Activated CD8-positive, alpha-beta T cell treated with anti-CD3 and anti-CD28 coated beads, Interleukin-2, amount 10 ng/mL, durations not matched to agents 7 days and 5 days (primary cell): ENCODE measurements around the gene CELA2A. TPM values are rescaled to one million over a fixed set of nuclear protein-coding genes. Genes with fewer than 3 reads are reported as not detected.

ENCODE experiments used
- ATAC-seq: fragments of 150-1000 bp; cut with Tn5 transposase; one replicate; pipeline ENCODE4 v1.10.0; 2021; ENCODE audit warnings: moderate library complexity
- CTCF ChIA-PET: fragments of 350-600 bp; sonication (Branson Sonifier 250); formaldehyde crosslinking; loops from one replicate; lab custom pipeline; 2021; ENCODE audit warnings: antibody characterized with exemption; lab: Charles Lee
- POLR2A ChIA-PET: fragments of 350-600 bp; sonication (Branson Sonifier 250); formaldehyde crosslinking; loops from one replicate; lab custom pipeline; 2021; ENCODE audit warnings: antibody characterized with exemption; lab: Charles Lee
- DNase-seq: peaks from one replicate; pipeline ENCODE4 v3.0.0-alpha.2; 2020
- H3K27ac Mint-ChIP-seq: one replicate; pipeline ENCODE4 v1.8.0; 2021; ENCODE audit warnings: mild to moderate bottlenecking, mixed read lengths
- H3K27me3 Mint-ChIP-seq: one replicate; pipeline ENCODE4 v1.8.0; 2021; ENCODE audit warnings: low read depth, mixed read lengths
- H3K36me3 Mint-ChIP-seq: one replicate; pipeline ENCODE4 v1.8.0; 2021; ENCODE audit warnings: low read depth, mixed read lengths
- H3K4me1 Mint-ChIP-seq: one replicate; pipeline ENCODE4 v1.8.0; 2021; ENCODE audit warnings: low read depth, mixed read lengths
- H3K4me3 Mint-ChIP-seq: one replicate; pipeline ENCODE4 v1.8.0; 2021; ENCODE audit warnings: mild to moderate bottlenecking, mixed read lengths
- H3K9me3 Mint-ChIP-seq: one replicate; pipeline ENCODE4 v1.8.0; 2022; ENCODE audit warnings: mixed read lengths; ENCODE audit not compliant: insufficient read depth
- total RNA-seq, 2 experiments: library from RNA; stranded (reverse); gene quantifications; one replicate each; pipeline ENCODE4 v1.2.3, GENCODE V29; 2021

The CELA2A gene
- total RNA-seq, 2 experiments from 2014 or later: not detected

DNA sequence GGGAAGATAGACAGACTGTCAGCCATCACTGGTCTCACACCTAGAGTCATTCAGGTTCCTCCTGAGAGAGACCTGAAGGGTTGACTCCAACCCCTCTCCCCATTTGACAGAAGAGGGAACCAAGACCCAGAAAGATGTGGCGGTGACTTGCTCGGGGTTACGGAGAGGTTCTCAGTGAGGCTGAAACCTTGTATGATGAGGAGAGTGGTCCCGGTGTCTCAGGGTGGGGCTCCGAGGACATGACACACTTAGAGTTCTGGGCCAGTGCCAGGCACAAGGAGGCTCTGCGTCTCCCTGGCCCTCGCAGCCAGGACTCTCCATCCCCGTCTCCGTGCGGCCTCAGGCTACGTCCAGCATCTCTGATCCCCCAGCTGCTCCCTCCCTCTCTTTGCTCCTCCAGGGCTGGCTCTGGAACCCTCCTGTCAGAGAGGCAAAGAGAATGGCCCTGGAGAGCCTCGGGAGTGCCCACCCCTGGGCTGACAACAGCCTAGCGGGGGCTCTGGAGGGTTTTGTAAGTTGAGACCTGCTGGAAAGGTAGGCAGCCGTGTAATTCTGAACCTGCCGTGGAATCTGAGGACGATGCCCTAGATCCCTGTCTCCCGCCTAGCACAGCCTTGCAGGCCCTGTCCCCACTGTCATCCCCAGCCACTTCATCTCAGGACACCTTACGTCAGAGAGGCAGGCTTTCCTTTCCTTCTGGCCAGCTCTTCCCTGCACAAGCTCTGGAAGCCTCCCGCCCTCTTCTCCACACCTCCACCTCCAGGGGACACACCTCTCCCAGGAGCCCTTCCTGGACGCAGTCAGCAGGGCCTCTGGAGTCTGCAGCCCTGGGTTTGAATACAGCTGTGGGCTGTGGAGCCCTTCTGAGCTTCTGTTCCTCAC is 42.7 kb upstream of the CELA2A start:
- H3K4me1 Mint-ChIP-seq: peaks cover 71% of the 10 kb centered on the region
- ATAC-seq (no peak), DNase-seq (no peak)
- peaks cover 5% of the 10 kb centered on the region for H3K27me3 Mint-ChIP-seq
- no peaks in the 10 kb centered on the region for H3K9me3 Mint-ChIP-seq
- ChIA-PET CTCF (interaction anchor here (0.7 kb wide), 1 partner anchor 17 kb away, joined by 3 read pairs; no protein-coding TSS in a partner anchor), POLR2A (no interaction called here)
- peaks cover 47% of the 10 kb centered on the region for H3K36me3 Mint-ChIP-seq
- H3K27ac Mint-ChIP-seq: peak overlapping the region; percentile 64
- no peak overlapping the region for H3K4me3 Mint-ChIP-seq

- Mint-ChIP-seq H3K36me3 (peaks cover 47% of the 10 kb centered on the region), H3K9me3 (no peaks in the 10 kb centered on the region), H3K4me3 (no peak overlapping the region), H3K27me3 (no peaks in the 10 kb centered on the region), H3K4me1 (peaks cover 67% of the 10 kb centered on the region), H3K27ac (no peak overlapping the region)
- CTCF ChIA-PET: interaction anchor here (0.7 to 1.5 kb wide), 2 partner anchors 16 to 91 kb away, joined by 3 to 4 read pairs; no protein-coding TSS in a partner anchor
- POLR2A ChIA-PET: no interaction called here
- ATAC-seq: no peak
- DNase-seq: no peak
Measured at GRCh38 chr1:15414445-15414983, 42.0 kb upstream of the CELA2A start.

- CTCF ChIA-PET: interaction anchor here (0.7 to 3.6 kb wide), 4 partner anchors 9 to 94 kb away, joined by 3 to 13 read pairs (median 8); no protein-coding TSS in a partner anchor
- POLR2A ChIA-PET: interaction anchor here (0.5 kb wide), 1 partner anchor 81 kb away, joined by 5 read pairs; no protein-coding TSS in a partner anchor
- Mint-ChIP-seq H3K36me3 (peaks cover 50% of the 10 kb centered on the region), H3K9me3 (no peaks in the 10 kb centered on the region), H3K27ac (peak overlapping the region; percentile 62), H3K27me3 (no peaks in the 10 kb centered on the region), H3K4me1 (peaks cover 55% of the 10 kb centered on the region), H3K4me3 (peak overlapping the region; percentile 43)
- DNase-seq (peak; percentile 64), ATAC-seq (peak; percentile 64)
Measured at GRCh38 chr1:15417059-15417934, 39.2 kb upstream of the CELA2A start.

DNA sequence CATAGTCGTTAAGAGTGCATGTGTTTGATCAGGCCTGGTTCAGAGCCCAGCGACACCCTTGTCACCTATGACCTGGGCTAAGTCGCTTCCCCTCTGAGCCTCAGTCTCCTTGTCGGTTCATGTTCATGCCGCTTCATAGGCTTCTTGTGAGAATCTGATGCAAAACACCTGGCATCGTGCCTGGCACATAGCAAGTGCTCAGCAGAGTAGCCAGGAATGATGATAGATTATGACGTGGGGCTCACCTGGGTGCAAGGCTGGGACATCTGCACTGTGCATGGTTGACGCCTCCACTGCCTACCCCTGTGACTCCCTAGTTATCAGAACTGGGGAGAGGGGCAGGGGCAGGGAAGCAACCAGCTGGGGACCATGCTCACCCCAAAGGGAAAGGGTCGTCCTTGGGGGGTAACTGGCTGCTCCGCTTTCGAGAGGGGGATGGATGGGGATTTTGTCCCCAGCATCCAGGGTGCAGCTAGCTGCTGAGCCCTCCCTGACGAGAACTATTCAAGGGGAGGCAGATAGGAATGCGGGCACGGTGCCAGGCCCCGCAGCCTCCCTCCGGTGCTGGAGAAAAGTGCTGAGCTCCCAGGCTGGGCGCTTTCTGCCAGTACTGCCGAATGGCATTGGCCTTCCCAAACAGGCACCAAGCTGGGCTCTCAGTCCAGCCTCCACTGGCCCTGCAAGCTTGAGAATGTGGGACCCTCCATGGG is 37.6 kb upstream of the CELA2A start:
- no peak for ATAC-seq
- Mint-ChIP-seq H3K4me3 (no peak overlapping the region), H3K4me1 (peaks cover 49% of the 10 kb centered on the region), H3K36me3 (peaks cover 39% of the 10 kb centered on the region), H3K9me3 (no peaks in the 10 kb centered on the region), H3K27me3 (no peaks in the 10 kb centered on the region), H3K27ac (no peak overlapping the region)
- CTCF ChIA-PET: interaction anchor here (0.7 to 3.6 kb wide), 2 partner anchors 13 to 96 kb away, joined by 3 to 13 read pairs; no protein-coding TSS in a partner anchor
- POLR2A ChIA-PET: no interaction called here
- no peak for DNase-seq

GRCh38 chr1:15420853-15421465 is 35.6 kb upstream of the CELA2A start:
- POLR2A ChIA-PET: no interaction called here
- H3K27me3 Mint-ChIP-seq: no peaks in the 10 kb centered on the region
- H3K27ac Mint-ChIP-seq: no peak overlapping the region
- no peak for DNase-seq
- H3K4me3 Mint-ChIP-seq: no peak overlapping the region
- no peak for ATAC-seq
- H3K36me3 Mint-ChIP-seq: peaks cover 25% of the 10 kb centered on the region
- peaks cover 43% of the 10 kb centered on the region for H3K4me1 Mint-ChIP-seq
- no peaks in the 10 kb centered on the region for H3K9me3 Mint-ChIP-seq
- CTCF ChIA-PET: interaction anchor here (1.5 kb wide), 1 partner anchor 10 kb away, joined by 7 read pairs; no protein-coding TSS in a partner anchor

DNA sequence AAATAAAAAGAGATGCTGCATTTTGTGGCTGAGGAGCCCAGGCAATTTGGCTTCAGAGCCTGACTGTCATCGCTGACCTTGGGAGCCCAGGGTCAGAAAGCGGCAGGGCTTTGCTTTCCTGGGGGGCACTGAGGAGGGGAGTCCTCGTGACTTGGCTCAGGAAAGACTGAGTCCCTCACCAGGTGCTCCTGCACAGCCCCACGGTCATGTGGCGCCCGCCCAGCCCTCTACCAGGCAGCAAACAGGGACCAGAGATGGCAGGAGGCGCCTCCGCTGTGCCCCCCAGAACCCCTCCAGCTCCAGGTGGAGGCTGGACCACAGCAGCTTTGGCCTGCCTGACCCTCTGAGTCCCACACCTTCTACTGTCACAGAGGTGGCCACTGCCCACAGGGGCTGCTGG is 33.7 kb upstream of the CELA2A start:
- ChIA-PET POLR2A (no interaction called here), CTCF (interaction anchor here (1.1 to 3.7 kb wide), 3 partner anchors 9 to 100 kb away, joined by 3 to 12 read pairs (median 5); no protein-coding TSS in a partner anchor)
- H3K27me3 Mint-ChIP-seq: no peaks in the 10 kb centered on the region
- ATAC-seq: no peak
- H3K36me3 Mint-ChIP-seq: peaks cover 31% of the 10 kb centered on the region
- no peak overlapping the region for H3K4me3 Mint-ChIP-seq
- no peaks in the 10 kb centered on the region for H3K9me3 Mint-ChIP-seq
- H3K4me1 Mint-ChIP-seq: peaks cover 31% of the 10 kb centered on the region
- DNase-seq: no peak
- no peak overlapping the region for H3K27ac Mint-ChIP-seq

DNA sequence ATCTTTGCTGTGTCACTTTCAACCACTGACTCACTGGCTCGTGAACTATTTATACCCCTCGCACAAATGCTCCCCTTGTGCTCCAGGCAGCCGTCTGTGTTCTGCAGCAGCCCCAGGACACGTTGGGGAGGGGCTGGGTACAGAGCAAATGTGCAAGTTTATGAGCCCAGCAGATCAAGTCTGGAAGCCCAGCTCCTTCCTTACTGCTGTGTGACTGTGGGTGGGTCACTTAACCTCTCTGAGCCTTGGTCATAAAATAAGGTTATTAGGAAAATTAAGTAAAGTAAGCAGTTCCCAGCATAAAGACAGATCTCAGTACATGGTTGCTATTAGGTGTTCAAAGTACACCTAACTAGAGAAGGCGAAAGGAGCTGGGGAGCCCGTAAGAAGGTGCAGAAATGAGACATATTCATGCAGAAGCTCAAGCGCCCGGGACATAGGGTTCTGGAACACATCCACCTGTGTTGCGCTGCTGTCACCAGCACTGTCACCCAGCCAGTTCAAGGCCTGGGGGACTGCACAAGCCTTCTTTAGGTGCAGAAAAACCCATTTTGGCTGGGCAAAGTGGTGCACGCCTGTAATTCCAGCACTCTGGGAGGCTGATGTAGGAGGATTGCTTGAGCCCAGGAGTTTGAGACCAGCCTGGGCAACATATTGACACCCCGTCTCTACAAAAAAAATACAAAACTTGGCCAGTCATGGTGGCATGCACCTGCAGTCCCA is 33.0 kb upstream of the CELA2A start:
- POLR2A ChIA-PET: no interaction called here
- H3K27me3 Mint-ChIP-seq: no peaks in the 10 kb centered on the region
- ATAC-seq (no peak), DNase-seq (no peak)
- no peak overlapping the region for H3K4me3 Mint-ChIP-seq
- H3K27ac Mint-ChIP-seq: no peak overlapping the region
- no peaks in the 10 kb centered on the region for H3K9me3 Mint-ChIP-seq
- H3K36me3 Mint-ChIP-seq: peaks cover 31% of the 10 kb centered on the region
- peaks cover 29% of the 10 kb centered on the region for H3K4me1 Mint-ChIP-seq
- CTCF ChIA-PET: interaction anchor here (1.1 to 3.7 kb wide), 2 partner anchors 8 to 100 kb away, joined by 3 to 12 read pairs; no protein-coding TSS in a partner anchor

GRCh38 chr1:15424146-15424667 is 32.3 kb upstream of the CELA2A start:
- Mint-ChIP-seq H3K9me3 (no peaks in the 10 kb centered on the region), H3K36me3 (peaks cover 29% of the 10 kb centered on the region), H3K27me3 (no peaks in the 10 kb centered on the region), H3K4me1 (peaks cover 27% of the 10 kb centered on the region), H3K27ac (no peak overlapping the region), H3K4me3 (no peak overlapping the region)
- ATAC-seq (no peak), DNase-seq (no peak)
- POLR2A ChIA-PET: no interaction called here
- CTCF ChIA-PET: interaction anchor here (3.7 kb wide), 1 partner anchor 101 kb away, joined by 12 read pairs; no protein-coding TSS in a partner anchor

DNA sequence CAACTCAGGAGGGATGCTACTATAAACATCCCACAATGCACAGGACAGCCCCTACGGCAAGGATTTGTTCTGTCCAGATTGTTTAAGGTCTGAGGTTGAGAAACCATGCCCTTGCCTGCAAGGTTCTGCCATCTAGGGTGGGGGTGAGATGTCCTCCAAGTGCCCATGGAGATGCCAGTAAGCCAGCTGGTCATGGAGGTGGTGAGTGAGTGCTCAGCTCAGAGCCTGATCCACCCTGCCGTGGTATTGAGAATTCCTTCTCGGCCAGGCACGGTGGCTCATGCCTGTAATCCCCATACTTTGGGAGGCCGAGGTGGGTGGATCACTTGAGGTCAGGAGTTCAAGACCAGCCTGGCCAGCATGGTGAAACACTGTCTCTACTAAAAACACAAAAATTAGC is 31.6 kb upstream of the CELA2A start:
- CTCF ChIA-PET: interaction anchor here (3.7 kb wide), 1 partner anchor 101 kb away, joined by 12 read pairs; no protein-coding TSS in a partner anchor
- peaks cover 26% of the 10 kb centered on the region for H3K36me3 Mint-ChIP-seq
- no peaks in the 10 kb centered on the region for H3K27me3 Mint-ChIP-seq

GRCh38 chr1:15425521-15425920 is 31.0 kb upstream of the CELA2A start:
- DNase-seq (no peak), ATAC-seq (no peak)
- ChIA-PET CTCF (interaction anchor here (3.7 kb wide), 1 partner anchor 102 kb away, joined by 12 read pairs; no protein-coding TSS in a partner anchor), POLR2A (no interaction called here)
- H3K27ac Mint-ChIP-seq: no peak overlapping the region
- H3K36me3 Mint-ChIP-seq: peaks cover 24% of the 10 kb centered on the region
- H3K27me3 Mint-ChIP-seq: no peaks in the 10 kb centered on the region
- H3K9me3 Mint-ChIP-seq: no peaks in the 10 kb centered on the region
- H3K4me3 Mint-ChIP-seq: no peak overlapping the region
- peaks cover 22% of the 10 kb centered on the region for H3K4me1 Mint-ChIP-seq

More for the DNA sequence above, 31.6 kb upstream of the CELA2A start:
- POLR2A ChIA-PET: no interaction called here
- DNase-seq (no peak), ATAC-seq (no peak)
- no peak overlapping the region for H3K27ac Mint-ChIP-seq
- H3K9me3 Mint-ChIP-seq: no peaks in the 10 kb centered on the region
- no peak overlapping the region for H3K4me3 Mint-ChIP-seq
- peaks cover 25% of the 10 kb centered on the region for H3K4me1 Mint-ChIP-seq
